DND-41 (cell line): ENCODE results near the gene PHAX.

Experiments
- CTCF ChIP-seq: IDR thresholded peaks from 2 replicates; pipeline ENCODE4 v1.5.1; 2012; ENCODE audit warnings: borderline replicate concordance, low read length, moderate library complexity, mild to moderate bottlenecking; ENCODE audit not compliant: poor library complexity, severe bottlenecking; ENCODE audit errors: extremely low read depth
- EZH2 ChIP-seq: IDR thresholded peaks from 3 replicates; pipeline ENCODE4 v1.6.1; 2012; ENCODE audit warnings: borderline replicate concordance, low read depth, mild to moderate bottlenecking, moderate library complexity, low read length, inconsistent platforms; ENCODE audit not compliant: severe bottlenecking

- TF ChIP-seq CTCF = peak; percentile 92
- no peak for TF ChIP-seq EZH2
Measured at GRCh38 chr5:126676195-126676624, 75.5 kb downstream of the PHAX start.
